GM12864 (cell line): Measurements from ENCODE around the gene AFF2.

Experiments used
- DNase-seq: peaks from one replicate; pipeline ENCODE4 v3.0.0-alpha.2; 2011; ENCODE audit warnings: low read depth
- H3K4me3 ChIP-seq: 2 replicates; pipeline ENCODE4 v1.5.1; 2011; ENCODE audit warnings: mild to moderate bottlenecking, low read depth, low read length, control low read depth
- TF ChIP-seq, protein P1 (sequence below): IDR thresholded peaks from 2 replicates; pipeline ENCODE4 v1.5.1; 2011; ENCODE audit warnings: low read depth, mild to moderate bottlenecking, moderate library complexity, low read length, control low read depth, inconsistent platforms; ENCODE audit errors: missing control alignments

The AFF2 gene

DNA sequence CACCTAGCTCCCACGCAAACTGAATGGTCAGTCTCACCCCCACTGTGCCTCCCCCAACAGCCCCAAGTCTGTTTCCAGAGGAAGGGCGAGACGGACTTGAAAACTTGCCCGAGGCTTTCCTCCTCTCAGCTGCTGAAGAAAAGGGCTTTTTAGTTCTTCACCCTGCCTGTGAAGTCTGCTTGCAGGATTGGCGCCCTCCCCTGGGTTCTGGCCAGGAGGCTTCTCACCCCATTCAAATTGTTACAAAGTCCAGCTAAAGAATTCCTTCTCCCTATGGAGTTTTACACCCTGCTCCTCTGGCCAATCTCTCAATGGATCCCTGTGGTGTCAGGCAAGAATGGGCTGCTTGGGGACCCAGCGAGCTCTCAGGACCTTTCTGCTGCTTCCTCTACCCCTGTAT, 241.0 kb downstream of the AFF2 start:
- no peak overlapping the region for H3K4me3 ChIP-seq
- TF ChIP-seq, protein P1, sequence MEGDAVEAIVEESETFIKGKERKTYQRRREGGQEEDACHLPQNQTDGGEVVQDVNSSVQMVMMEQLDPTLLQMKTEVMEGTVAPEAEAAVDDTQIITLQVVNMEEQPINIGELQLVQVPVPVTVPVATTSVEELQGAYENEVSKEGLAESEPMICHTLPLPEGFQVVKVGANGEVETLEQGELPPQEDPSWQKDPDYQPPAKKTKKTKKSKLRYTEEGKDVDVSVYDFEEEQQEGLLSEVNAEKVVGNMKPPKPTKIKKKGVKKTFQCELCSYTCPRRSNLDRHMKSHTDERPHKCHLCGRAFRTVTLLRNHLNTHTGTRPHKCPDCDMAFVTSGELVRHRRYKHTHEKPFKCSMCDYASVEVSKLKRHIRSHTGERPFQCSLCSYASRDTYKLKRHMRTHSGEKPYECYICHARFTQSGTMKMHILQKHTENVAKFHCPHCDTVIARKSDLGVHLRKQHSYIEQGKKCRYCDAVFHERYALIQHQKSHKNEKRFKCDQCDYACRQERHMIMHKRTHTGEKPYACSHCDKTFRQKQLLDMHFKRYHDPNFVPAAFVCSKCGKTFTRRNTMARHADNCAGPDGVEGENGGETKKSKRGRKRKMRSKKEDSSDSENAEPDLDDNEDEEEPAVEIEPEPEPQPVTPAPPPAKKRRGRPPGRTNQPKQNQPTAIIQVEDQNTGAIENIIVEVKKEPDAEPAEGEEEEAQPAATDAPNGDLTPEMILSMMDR, result no peak
- DNase-seq, result no peak

DNA sequence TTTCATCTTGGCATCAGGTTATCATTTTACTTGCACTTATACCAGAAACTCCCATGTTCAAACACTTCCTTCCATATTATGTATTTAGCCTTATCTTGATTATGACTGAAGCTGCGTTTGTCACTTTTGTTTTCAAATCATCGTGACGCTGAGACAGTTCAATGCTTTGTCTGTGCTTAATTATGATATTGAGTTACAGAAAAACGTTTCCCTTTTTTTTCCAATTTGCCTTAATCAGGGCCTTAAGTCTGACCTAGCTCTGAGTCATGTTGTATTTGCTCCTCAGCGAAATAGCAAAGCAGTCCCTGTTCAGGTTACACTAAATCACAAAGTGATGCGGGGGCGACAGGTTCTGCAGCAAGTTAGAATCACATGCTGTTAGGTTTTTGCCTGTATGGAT, 254.7 kb downstream of the AFF2 start:
- no peak for DNase-seq
- TF ChIP-seq, protein P1, result no peak

DNA sequence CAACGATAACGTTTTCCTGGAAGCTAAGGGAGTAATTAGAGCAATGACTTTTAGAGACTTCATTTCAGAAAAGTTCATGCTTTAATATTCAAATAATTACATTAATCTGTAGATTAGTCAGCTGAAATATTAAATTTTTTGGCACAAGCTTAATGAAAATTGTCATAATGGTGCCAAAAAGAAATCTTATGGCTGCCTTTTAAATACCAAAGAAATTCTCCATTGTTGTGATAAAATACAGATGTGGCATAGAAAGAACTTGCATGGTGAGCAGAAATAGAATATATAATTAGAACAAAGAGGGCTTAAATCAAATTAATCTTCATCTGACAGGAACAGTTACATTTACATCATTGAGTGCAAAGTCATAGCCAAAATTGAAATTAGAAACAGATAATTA, 263.5 kb downstream of the AFF2 start:
- TF ChIP-seq, protein P1, result no peak
- H3K4me3 ChIP-seq, result no peak overlapping the region
- DNase-seq, result no peak

More for the DNA sequence above, 254.7 kb downstream of the AFF2 start:
- H3K4me3 ChIP-seq, result no peak overlapping the region

DNA sequence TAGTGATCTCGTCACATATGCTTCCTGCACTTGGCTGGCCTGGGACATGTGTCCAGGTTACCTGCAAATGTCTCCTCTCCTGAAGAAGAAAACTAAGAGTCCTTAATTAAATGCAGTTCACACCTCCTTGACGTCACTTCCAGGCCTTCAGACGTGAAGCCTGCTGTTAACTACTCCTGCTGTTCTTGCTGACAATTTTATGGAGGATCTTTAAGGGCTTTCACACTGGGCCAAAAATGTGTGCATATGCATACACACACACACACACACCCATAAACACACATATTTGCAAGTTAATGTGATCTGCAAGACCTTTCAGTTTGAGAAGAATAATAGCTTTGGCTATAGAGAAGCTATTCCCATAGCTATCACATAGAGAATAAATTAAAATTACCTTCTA, 267.9 kb downstream of the AFF2 start:
- TF ChIP-seq, protein P1, result no peak
- no peak overlapping the region for H3K4me3 ChIP-seq
- no peak for DNase-seq

DNA sequence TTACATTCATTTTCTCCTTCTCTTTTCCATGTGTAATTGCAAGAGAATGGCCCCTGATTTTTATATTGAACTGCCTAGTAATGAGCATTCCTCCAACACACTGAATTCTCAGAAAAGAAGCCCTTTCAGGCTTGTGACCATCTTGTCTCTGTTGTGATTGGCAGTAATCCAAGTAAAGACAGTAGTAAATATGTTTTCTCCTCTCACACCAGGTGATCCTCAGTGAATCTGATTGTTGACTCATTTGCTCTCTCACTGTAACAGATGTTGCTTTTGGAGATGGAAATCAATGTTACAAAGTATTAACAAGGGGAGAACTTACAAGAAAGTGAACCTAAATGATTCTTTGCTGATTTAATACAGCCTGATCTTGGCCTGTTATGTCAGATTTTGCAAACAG, 271.0 kb downstream of the AFF2 start:
- no peak for DNase-seq
- H3K4me3 ChIP-seq, result no peak overlapping the region
- TF ChIP-seq, protein P1, result no peak

DNA sequence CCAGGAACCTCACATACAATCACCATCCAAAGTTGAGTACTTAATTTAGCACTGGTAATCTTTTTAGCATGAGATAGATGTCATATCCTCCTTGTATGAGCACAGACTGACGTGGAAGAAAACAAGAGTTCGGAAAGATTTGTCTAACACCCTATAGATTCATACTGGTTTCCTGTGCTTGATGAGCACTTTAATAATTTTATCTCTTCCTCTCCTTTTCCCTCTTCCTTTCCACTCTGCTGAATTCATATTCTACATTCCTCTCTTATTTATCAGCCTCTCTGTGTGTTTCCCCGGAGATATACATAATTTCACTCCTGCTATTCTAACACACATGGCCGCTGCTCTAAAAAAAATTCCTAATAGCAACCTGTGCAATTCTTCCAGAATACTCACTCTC, 273.9 kb downstream of the AFF2 start:
- H3K4me3 ChIP-seq, result no peak overlapping the region
- no peak for DNase-seq
- TF ChIP-seq, protein P1, result no peak

DNA sequence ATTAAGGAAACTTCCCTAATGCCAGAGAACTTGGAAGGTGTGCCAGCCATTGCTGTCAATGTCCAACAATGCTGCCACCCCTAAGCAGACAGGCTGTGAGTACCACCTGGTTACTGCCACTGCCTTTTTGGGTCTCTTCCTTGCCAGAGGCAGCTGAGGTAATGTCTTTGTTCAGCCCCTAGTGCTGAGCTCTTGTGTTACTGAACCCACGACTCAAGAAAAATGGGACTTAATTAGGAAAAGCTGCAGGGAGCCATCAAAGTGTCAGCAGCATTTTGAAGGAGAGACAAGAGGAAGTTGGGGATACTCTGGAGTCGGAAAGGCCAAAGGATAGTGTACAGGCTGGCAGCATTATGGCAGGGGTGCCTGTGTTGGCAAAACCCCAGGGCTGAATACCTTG, 283.7 kb downstream of the AFF2 start:
- no peak overlapping the region for H3K4me3 ChIP-seq
- TF ChIP-seq, protein P1, result no peak
- DNase-seq, result no peak
